NCI-H1694 (cell line): ENCODE results near the gene DERL3.

Experiments used
- DNase-seq: peaks from one replicate; lab custom pipeline; 2025; lab: John Stamatoyannopoulos, UW

Gene DERL3

GRCh38 chr22:23847310-23847920, 8.6 kb upstream of the DERL3 start:
- DNase-seq: no peak

- no peak for DNase-seq
These were observed 7.3 kb upstream of the DERL3 start for GRCh38 chr22:23846081-23846469.

GRCh38 chr22:23845265-23846080, 6.7 kb upstream of the DERL3 start:
- DNase-seq: no peak

GRCh38 chr22:23844739-23845202, 6.0 kb upstream of the DERL3 start:
- DNase-seq: no peak

- no peak for DNase-seq
These were observed 3.8 kb upstream of the DERL3 start for GRCh38 chr22:23842599-23842998.

GRCh38 chr22:23841736-23842445, 3.1 kb upstream of the DERL3 start:
- no peak for DNase-seq

- no peak for DNase-seq
These were observed 2.5 kb upstream of the DERL3 start for GRCh38 chr22:23841292-23841691.

GRCh38 chr22:23840026-23840425, 1.2 kb upstream of the DERL3 start:
- DNase-seq: no peak

- no peak for DNase-seq
These were observed 710 bp downstream of the DERL3 start for GRCh38 chr22:23837911-23838680.

- DNase-seq: no peak
These were observed 1.3 kb downstream of the DERL3 start for GRCh38 chr22:23837496-23837859.

GRCh38 chr22:23836692-23837495, 1.9 kb downstream of the DERL3 start:
- no peak for DNase-seq

- no peak for DNase-seq
These were observed 2.5 kb downstream of the DERL3 start for GRCh38 chr22:23836281-23836680.

- no peak for DNase-seq
These were observed 3.2 kb downstream of the DERL3 start for GRCh38 chr22:23835484-23836144.

- DNase-seq: no peak
These were observed 3.9 kb downstream of the DERL3 start for GRCh38 chr22:23834793-23835483.

GRCh38 chr22:23834406-23834792, 4.4 kb downstream of the DERL3 start:
- DNase-seq: no peak

- no peak for DNase-seq
These were observed 4.9 kb downstream of the DERL3 start for GRCh38 chr22:23833911-23834317.

- no peak for DNase-seq
These were observed 5.6 kb downstream of the DERL3 start for GRCh38 chr22:23833017-23833751.

GRCh38 chr22:23832226-23833016, 6.4 kb downstream of the DERL3 start:
- DNase-seq: no peak

GRCh38 chr22:23831781-23832180, 7.0 kb downstream of the DERL3 start:
- no peak for DNase-seq
